SK-N-SH treated with all-trans-retinoic acid at 6 μM for 48 hours (cell line): ENCODE data around the gene SUPT3H.

Experiments
- ATAC-seq: fragments of 200-7000 bp; cut with Tn5 transposase; 3 replicates; pipeline ENCODE4 v1.9.1; 2020; ENCODE audit warnings: mild to moderate bottlenecking, moderate library complexity
- ARNTL ChIP-seq: fragments of 450-650 bp; formaldehyde crosslinking; IDR thresholded peaks from 2 replicates; pipeline ENCODE4 v1.5.0; 2020; ENCODE audit warnings: low read depth, mild to moderate bottlenecking, moderate library complexity, borderline replicate concordance
- BACH2 ChIP-seq: fragments of 250-450 bp; sonication (Bioruptor Pico); IDR thresholded peaks from 2 replicates; pipeline ENCODE4 v1.9.0; 2021; ENCODE audit warnings: mild to moderate bottlenecking, borderline replicate concordance
- GLIS3 ChIP-seq: fragments of 250-450 bp; sonication (Bioruptor Pico); IDR thresholded peaks from 2 replicates; pipeline ENCODE4 v1.5.0; 2020; ENCODE audit warnings: mild to moderate bottlenecking, moderate library complexity
- ISL1 ChIP-seq: fragments of 250-450 bp; sonication (Bioruptor Pico); IDR thresholded peaks from 2 replicates; pipeline ENCODE4 v2.1.2; 2022; ENCODE audit warnings: mild to moderate bottlenecking, moderate library complexity
- OSR1 ChIP-seq: fragments of 250-450 bp; sonication (Bioruptor Pico); IDR thresholded peaks from 2 replicates; pipeline ENCODE4 v1.8.0; 2022; ENCODE audit warnings: moderate library complexity, mild to moderate bottlenecking, inconsistent platforms
- PPARA ChIP-seq: fragments of 250-450 bp; sonication (Bioruptor Pico); IDR thresholded peaks from 2 replicates; pipeline ENCODE4 v1.5.0; 2020; ENCODE audit warnings: mild to moderate bottlenecking, borderline replicate concordance
- RARB ChIP-seq: fragments of 250-450 bp; sonication (Bioruptor Pico); IDR thresholded peaks from 2 replicates; pipeline ENCODE4 v1.8.0; 2021; ENCODE audit warnings: mild to moderate bottlenecking, moderate library complexity
- SNAI2 ChIP-seq: fragments of 250-450 bp; sonication (Bioruptor Pico); IDR thresholded peaks from 2 replicates; pipeline ENCODE4 v1.5.0; 2020; ENCODE audit warnings: mild to moderate bottlenecking, moderate library complexity
- TCF4 ChIP-seq: fragments of 250-450 bp; sonication (Bioruptor Pico); IDR thresholded peaks from 2 replicates; pipeline ENCODE4 v1.8.0; 2021; ENCODE audit warnings: mild to moderate bottlenecking, moderate library complexity, borderline replicate concordance
- TOX ChIP-seq: fragments of 250-450 bp; sonication (Bioruptor Pico); IDR thresholded peaks from 2 replicates; pipeline ENCODE4 v1.8.0; 2021; ENCODE audit warnings: mild to moderate bottlenecking, moderate library complexity, borderline replicate concordance
- ZC3H10 ChIP-seq: fragments of 250-450 bp; sonication (Bioruptor Pico); IDR thresholded peaks from 2 replicates; pipeline ENCODE4 v1.5.1; 2021; ENCODE audit warnings: mild to moderate bottlenecking, moderate library complexity
- ZFP3 ChIP-seq: fragments of 250-450 bp; sonication (Bioruptor Pico); IDR thresholded peaks from 2 replicates; pipeline ENCODE4 v1.5.0; 2020; ENCODE audit warnings: mild to moderate bottlenecking, moderate library complexity
- ZFP30 ChIP-seq: fragments of 450-650 bp; formaldehyde crosslinking; IDR thresholded peaks from 2 replicates; pipeline ENCODE4 v1.5.0; 2022; ENCODE audit warnings: mild to moderate bottlenecking, moderate library complexity
- ZNF565 ChIP-seq: fragments of 450-650 bp; formaldehyde crosslinking; conservative IDR thresholded peaks from 2 replicates; pipeline ENCODE4 v1.5.0; 2020; ENCODE audit warnings: low read depth, mild to moderate bottlenecking, moderate library complexity
- ZNF70 ChIP-seq: fragments of 450-650 bp; formaldehyde crosslinking; IDR thresholded peaks from 2 replicates; pipeline ENCODE4 v1.5.0; 2020; ENCODE audit warnings: mild to moderate bottlenecking, moderate library complexity
- ZNF8 ChIP-seq: fragments of 450-650 bp; formaldehyde crosslinking; IDR thresholded peaks from 2 replicates; pipeline ENCODE4 v1.5.0; 2020; ENCODE audit warnings: mild to moderate bottlenecking, moderate library complexity
- TF ChIP-seq, protein P1 (sequence below): fragments of 250-450 bp; sonication (Bioruptor Pico); IDR thresholded peaks from 2 replicates; pipeline ENCODE4 v1.8.0; 2021; ENCODE audit warnings: low read depth, mild to moderate bottlenecking, moderate library complexity, borderline replicate concordance
- TF ChIP-seq, protein P2 (sequence below): fragments of 250-450 bp; sonication (Bioruptor Pico); IDR thresholded peaks from 2 replicates; pipeline ENCODE4 v1.5.1; 2021; ENCODE audit warnings: mild to moderate bottlenecking, moderate library complexity
- TF ChIP-seq, protein P3 (sequence below): fragments of 250-450 bp; sonication (Bioruptor Pico); IDR thresholded peaks from 2 replicates; pipeline ENCODE4 v1.8.0; 2020; ENCODE audit warnings: mild to moderate bottlenecking, moderate library complexity, borderline replicate concordance
- TF ChIP-seq, protein P4 (sequence below): fragments of 250-450 bp; sonication (Bioruptor Pico); IDR thresholded peaks from 2 replicates; pipeline ENCODE4 v1.5.0; 2020; ENCODE audit warnings: mild to moderate bottlenecking, moderate library complexity

Gene SUPT3H

DNA sequence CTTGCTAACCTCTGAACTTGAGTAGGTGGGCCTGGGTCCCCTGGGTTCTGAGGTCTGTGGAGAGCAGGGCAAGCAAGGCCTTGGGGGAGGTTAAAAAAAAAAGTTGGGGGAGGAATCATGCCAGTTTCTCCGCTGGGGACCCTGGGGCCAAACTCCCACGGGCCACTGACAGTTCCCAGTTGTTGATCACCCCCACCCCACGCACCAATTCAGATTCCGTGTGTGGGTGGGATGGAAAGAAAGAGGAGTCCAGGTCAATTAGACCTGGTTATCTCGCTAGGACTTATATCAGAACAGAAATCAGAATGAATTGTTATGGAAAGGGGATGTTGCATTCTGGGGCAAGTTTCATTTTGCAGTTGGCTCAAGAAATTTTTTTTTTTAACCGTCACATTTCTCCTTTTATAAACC, 46.7 kb upstream of the SUPT3H start:
- no peak for ATAC-seq
- TF ChIP-seq RARB (CRISPR knock-in tag) (no peak), BACH2 (CRISPR knock-in tag) (no peak), ZFP3 (CRISPR knock-in tag) (no peak), ZNF70 (CRISPR knock-in tag) (no peak), OSR1 (CRISPR knock-in tag) (no peak), ZNF565 (CRISPR knock-in tag) (no peak), ISL1 (CRISPR knock-in tag) (no peak), TCF4 (CRISPR knock-in tag) (no peak), ZNF8 (CRISPR knock-in tag) (no peak), TOX (CRISPR knock-in tag) (no peak), ZFP30 (CRISPR knock-in tag) (no peak), ZC3H10 (CRISPR knock-in tag) (no peak), GLIS3 (no peak)
- TF ChIP-seq, protein P1, sequence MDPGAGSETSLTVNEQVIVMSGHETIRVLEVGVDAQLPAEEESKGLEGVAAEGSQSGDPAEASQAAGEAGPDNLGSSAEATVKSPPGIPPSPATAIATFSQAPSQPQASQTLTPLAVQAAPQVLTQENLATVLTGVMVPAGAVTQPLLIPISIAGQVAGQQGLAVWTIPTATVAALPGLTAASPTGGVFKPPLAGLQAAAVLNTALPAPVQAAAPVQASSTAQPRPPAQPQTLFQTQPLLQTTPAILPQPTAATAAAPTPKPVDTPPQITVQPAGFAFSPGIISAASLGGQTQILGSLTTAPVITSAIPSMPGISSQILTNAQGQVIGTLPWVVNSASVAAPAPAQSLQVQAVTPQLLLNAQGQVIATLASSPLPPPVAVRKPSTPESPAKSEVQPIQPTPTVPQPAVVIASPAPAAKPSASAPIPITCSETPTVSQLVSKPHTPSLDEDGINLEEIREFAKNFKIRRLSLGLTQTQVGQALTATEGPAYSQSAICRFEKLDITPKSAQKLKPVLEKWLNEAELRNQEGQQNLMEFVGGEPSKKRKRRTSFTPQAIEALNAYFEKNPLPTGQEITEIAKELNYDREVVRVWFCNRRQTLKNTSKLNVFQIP (CRISPR knock-in tag), result no peak
- TF ChIP-seq, protein P2, sequence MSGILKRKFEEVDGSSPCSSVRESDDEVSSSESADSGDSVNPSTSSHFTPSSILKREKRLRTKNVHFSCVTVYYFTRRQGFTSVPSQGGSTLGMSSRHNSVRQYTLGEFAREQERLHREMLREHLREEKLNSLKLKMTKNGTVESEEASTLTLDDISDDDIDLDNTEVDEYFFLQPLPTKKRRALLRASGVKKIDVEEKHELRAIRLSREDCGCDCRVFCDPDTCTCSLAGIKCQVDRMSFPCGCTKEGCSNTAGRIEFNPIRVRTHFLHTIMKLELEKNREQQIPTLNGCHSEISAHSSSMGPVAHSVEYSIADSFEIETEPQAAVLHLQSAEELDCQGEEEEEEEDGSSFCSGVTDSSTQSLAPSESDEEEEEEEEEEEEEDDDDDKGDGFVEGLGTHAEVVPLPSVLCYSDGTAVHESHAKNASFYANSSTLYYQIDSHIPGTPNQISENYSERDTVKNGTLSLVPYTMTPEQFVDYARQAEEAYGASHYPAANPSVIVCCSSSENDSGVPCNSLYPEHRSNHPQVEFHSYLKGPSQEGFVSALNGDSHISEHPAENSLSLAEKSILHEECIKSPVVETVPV (CRISPR knock-in tag), result no peak
- TF ChIP-seq, protein P3, sequence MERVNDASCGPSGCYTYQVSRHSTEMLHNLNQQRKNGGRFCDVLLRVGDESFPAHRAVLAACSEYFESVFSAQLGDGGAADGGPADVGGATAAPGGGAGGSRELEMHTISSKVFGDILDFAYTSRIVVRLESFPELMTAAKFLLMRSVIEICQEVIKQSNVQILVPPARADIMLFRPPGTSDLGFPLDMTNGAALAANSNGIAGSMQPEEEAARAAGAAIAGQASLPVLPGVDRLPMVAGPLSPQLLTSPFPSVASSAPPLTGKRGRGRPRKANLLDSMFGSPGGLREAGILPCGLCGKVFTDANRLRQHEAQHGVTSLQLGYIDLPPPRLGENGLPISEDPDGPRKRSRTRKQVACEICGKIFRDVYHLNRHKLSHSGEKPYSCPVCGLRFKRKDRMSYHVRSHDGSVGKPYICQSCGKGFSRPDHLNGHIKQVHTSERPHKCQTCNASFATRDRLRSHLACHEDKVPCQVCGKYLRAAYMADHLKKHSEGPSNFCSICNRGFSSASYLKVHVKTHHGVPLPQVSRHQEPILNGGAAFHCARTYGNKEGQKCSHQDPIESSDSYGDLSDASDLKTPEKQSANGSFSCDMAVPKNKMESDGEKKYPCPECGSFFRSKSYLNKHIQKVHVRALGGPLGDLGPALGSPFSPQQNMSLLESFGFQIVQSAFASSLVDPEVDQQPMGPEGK, result no peak
- TF ChIP-seq, all 23 proteins: peak for 0

DNA sequence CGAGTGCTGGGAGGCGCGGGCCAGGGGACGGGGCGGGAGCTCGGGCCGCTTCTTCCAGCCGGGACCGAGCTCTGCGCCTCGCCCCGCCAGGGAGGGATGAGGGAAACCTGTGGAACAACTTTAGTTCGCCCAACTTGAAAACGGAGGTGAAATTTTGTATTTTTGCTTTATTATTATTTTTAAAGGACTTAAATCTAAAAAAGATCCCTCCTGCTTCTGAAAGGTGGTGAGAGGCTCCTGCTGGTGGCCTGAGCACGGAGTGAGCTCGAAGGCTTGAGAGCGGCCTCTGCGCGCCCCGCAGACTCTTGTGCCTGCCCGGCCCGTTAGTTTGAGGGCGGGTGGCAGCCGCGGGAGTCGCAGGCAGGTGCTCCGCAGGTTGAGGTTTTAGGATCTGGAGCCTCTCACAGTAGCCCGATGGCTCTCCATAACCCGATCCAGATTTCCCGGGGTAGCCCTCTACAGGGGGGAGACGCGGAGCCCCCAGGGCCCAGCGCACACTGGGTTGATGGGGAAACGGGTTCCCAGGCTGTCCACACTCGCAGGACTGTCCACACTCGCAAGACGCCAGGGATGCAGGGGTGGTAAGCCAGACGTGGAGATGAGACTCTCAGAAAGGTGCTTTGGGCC, 46.2 kb upstream of the SUPT3H start:
- TF ChIP-seq ZNF70 (CRISPR knock-in tag) (no peak), ARNTL (CRISPR knock-in tag) (no peak), ISL1 (CRISPR knock-in tag) (no peak)
- ATAC-seq, result peak; percentile 34

DNA sequence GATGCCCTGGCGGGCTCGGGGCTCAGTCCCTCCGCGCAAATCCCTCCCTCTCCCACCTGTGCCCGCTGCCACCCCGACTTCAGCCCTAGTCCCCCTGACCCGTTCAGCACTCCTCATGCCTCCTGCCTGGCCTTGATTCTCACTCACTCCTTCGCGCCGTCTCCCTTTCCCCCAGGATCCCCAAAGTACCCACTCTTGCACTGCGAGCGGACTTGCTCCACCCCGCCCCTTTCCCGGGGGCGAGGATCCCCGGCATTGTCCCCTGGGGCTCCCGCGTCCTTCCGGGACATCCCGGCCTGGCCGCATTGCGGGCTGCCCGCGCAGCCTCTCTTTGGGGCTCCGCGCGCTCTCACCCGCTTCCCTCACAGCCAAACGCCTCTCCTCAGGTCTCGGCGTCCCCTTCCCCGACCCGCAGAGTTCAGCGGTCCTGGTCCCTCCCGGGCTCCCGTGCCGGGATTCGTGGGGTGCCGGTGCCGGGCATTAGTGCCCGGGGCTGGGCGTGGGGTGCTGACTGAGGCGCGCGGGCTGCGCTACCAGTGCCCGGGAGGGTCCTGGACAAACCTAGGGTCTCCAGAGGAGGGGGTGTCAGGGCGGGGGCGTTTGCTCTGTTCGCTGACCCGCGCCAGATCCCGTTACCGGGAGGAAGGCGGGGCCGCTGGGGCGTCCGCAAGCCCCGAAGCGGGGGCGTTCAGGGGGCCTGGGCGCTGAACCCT, 45.5 kb upstream of the SUPT3H start:
- peak; percentile 32 for ATAC-seq
- no peak for TF ChIP-seq ARNTL (CRISPR knock-in tag)
- TF ChIP-seq ZFP3 (CRISPR knock-in tag), result no peak
- TF ChIP-seq TOX (CRISPR knock-in tag), result no peak
- no peak for TF ChIP-seq PPARA (CRISPR knock-in tag)
- TF ChIP-seq SNAI2 (CRISPR knock-in tag), result no peak
- TF ChIP-seq, protein P4, sequence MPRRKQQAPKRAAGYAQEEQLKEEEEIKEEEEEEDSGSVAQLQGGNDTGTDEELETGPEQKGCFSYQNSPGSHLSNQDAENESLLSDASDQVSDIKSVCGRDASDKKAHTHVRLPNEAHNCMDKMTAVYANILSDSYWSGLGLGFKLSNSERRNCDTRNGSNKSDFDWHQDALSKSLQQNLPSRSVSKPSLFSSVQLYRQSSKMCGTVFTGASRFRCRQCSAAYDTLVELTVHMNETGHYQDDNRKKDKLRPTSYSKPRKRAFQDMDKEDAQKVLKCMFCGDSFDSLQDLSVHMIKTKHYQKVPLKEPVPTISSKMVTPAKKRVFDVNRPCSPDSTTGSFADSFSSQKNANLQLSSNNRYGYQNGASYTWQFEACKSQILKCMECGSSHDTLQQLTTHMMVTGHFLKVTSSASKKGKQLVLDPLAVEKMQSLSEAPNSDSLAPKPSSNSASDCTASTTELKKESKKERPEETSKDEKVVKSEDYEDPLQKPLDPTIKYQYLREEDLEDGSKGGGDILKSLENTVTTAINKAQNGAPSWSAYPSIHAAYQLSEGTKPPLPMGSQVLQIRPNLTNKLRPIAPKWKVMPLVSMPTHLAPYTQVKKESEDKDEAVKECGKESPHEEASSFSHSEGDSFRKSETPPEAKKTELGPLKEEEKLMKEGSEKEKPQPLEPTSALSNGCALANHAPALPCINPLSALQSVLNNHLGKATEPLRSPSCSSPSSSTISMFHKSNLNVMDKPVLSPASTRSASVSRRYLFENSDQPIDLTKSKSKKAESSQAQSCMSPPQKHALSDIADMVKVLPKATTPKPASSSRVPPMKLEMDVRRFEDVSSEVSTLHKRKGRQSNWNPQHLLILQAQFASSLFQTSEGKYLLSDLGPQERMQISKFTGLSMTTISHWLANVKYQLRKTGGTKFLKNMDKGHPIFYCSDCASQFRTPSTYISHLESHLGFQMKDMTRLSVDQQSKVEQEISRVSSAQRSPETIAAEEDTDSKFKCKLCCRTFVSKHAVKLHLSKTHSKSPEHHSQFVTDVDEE (CRISPR knock-in tag), result no peak
- no peak for TF ChIP-seq OSR1 (CRISPR knock-in tag)
- TF ChIP-seq BACH2 (CRISPR knock-in tag), result no peak
- TF ChIP-seq, protein P1 (CRISPR knock-in tag), result no peak
- no peak for TF ChIP-seq ZNF565 (CRISPR knock-in tag)
- TF ChIP-seq ZNF70 (CRISPR knock-in tag), result no peak
- TF ChIP-seq ISL1 (CRISPR knock-in tag), result no peak
